ENCODE results near the gene RASSF3.
"Not testable (repeated sequence)": the region's sequence is repeated elsewhere in the genome, so short reads cannot be mapped to it uniquely, and the experiment has no call there.

RASSF3 gene

GRCh38 chr12:64633011-64633939 is 23.0 kb downstream of the RASSF3 start:
- no peak for DNase-seq (ENCODE audit: low read depth in 2 of 2)

GRCh38 chr12:64633940-64634337 is 23.6 kb downstream of the RASSF3 start:
- no peak for DNase-seq (ENCODE audit: low read depth in 2 of 2)

- DNase-seq (ENCODE audit: low read depth in 2 of 2), result no peak
These were observed 24.3 kb downstream of the RASSF3 start for GRCh38 chr12:64634508-64635092.

DNA sequence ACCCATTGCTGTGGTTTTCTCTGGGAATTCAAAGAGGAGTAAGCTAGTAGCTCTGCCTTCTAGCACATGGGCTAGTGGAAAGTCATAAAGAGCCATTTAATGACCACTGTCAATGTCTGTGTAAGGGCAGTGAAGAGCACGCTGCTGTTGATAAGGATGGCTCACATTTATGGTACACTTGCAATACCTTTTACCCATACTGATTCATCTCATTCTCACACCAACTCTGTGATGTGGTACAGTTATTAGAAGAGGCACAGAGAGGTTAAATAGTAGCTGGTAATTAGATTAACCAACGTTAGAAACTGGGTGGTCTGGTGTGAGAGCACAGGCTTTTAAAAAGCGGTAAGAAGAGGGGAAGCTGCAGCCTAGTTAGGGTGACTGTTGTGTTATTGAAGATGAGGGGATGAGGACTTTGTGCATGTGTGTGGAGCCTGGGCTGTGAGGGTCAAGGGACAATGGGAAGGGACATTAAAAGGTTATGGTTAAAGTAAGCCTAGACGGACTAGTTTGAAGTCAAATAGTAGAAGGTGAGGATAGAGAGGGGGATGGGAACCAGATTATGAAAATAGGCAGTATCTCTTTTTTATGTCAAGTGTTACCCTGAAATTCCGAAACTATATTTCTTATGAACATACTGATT is 25.2 kb downstream of the RASSF3 start:
- DNase-seq (ENCODE audit: low read depth in 2 of 2), result no peak

- no peak for DNase-seq (ENCODE audit: low read depth in 2 of 2)
These were observed 26.6 kb downstream of the RASSF3 start for GRCh38 chr12:64636856-64637255.

DNA sequence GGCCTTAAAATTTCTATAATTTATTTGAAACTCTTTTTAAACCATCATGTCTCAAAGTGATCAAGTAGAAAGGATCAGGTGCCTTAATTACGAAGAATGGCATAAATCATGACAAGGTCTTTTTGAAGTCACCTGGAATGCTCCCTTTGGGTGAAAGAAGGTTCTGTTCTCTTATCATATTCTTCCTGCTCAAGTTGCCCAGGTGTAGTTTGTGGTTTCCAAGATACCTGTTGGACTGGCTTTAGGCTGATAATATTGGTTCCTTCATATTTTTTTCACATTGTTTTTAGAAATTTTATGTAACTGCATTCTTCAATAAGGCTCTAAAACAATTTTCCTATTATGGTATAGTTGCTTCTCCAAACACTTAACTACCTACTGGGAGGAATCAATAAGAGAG is 29.2 kb downstream of the RASSF3 start:
- no peak for DNase-seq (ENCODE audit: low read depth in 2 of 2)

- no peak for DNase-seq (ENCODE audit: low read depth in 2 of 2)
These were observed 36.0 kb downstream of the RASSF3 start for GRCh38 chr12:64646318-64646717.

DNA sequence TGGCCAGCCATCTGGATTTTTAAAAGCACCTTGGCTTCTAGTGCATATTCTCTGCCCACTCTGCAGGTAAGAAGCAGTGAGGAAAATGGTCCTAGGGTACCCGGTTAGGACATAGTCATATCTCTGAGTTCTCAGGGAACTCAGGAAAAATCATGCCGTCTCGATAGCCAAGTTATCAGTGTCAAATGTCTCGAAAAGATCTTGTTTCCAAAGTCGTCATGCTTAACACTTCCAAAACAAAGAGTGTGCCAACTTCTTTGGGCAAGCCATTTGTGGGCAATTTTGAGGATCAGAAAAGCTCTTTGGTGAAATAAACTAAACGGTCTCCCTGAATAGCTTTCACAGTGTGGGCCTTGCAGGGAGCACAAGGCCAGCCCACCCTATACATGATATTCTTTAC is 39.2 kb downstream of the RASSF3 start:
- DNase-seq (ENCODE audit: low read depth in 2 of 2), result no peak

DNA sequence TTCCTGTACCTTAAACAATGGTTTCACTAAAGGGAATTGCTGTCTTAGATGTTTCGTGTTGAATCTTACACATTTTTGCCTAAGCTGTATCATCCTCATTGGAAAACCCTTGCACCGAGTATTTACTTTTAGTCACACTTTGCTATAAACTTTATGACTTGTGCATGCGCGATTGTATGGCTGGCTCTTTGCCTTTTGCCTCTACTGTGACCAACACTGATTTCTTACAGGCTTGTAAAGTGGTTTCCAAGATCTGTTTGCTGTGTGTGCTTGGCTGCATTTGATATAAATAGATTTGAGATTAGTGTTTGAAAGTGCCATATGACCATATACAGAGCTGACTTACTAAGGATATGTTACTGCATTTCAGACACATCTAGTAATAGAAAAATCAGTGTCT is 40.5 kb downstream of the RASSF3 start:
- no peak for DNase-seq (ENCODE audit: low read depth in 2 of 2)

GRCh38 chr12:64652346-64652745 is 42.1 kb downstream of the RASSF3 start:
- DNase-seq (ENCODE audit: low read depth in 2 of 2), result no peak

DNA sequence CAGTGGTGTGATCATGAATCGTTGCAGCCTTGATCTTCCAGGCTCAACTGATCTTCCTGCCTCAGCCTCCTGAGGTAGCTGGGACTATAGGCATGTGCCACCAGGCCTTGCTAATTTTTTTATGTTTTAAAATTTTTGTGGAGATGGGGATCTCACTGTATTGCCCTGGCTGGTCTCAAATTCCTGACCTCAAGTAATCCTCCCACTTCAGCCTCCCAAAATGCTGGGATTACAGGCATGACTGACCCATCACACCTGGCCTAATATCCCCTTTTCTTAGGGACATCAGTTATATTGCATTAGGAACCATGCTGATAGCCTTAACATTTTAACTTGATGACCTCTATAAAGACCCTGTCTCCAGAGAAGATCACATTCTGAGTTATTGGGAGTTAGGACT is 42.8 kb downstream of the RASSF3 start:
- DNase-seq (ENCODE audit: low read depth in 2 of 2), result no peak

DNA sequence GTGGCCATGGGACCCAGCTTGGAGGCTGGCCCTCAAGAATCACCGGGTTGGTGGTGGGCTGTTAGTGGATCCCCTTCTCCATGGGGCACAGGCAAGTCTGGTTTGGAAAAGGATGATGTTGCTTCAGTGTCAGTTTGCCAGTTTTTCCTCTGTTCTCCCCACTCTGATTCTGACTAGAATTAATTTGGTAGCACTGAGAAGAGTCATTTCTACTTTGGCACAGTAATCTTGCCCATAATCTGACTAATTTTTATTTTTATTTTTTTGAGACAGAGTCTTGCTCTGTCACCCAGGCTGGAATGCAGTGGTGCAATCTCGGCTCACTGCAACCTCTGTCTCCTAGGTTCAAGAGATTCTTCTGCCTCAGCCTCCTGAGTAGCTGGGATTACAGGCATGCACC is 43.6 kb downstream of the RASSF3 start:
- not testable (repeated sequence) for DNase-seq (ENCODE audit: low read depth in 2 of 2)

DNA sequence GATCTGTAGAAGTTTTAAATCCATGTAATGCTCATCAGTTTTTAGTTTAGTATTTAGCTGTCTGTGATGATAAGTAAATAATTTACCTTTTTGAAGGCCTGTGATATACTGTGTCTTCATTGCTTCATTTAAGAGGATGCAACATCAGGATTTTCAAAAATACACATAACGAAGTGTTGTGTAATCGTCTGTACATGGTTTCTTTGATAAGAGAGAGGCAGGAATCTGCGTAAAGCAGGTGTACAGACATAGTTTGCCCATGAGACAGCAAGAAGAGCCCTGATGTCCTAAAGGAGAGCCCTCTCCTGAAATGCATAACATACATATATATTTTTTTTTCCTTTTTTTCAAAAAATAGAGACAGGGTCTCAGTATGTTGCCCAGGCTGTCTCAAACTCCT is 44.8 kb downstream of the RASSF3 start:
- no peak for DNase-seq (ENCODE audit: low read depth in 2 of 2)

DNA sequence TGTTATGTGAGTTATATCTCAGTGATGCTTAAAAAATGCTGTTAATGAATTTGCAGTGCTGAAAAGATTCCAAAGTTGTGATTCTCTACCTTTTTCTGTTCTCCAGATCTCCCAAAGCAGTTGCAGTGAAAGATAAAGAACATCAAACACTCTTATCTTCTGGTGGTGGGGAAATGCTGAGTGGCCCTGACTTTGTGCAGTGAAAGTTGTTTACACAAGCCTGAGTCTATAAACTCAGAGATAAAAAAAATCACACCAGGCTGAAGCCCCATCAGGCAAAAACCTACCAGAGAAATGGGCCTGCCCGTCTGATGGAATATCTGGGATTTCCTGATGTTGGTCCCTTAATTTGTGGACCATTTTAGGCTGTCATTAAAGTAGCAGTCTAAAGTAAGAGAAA is 46.1 kb downstream of the RASSF3 start:
- no peak for DNase-seq (ENCODE audit: low read depth in 2 of 2)

DNA sequence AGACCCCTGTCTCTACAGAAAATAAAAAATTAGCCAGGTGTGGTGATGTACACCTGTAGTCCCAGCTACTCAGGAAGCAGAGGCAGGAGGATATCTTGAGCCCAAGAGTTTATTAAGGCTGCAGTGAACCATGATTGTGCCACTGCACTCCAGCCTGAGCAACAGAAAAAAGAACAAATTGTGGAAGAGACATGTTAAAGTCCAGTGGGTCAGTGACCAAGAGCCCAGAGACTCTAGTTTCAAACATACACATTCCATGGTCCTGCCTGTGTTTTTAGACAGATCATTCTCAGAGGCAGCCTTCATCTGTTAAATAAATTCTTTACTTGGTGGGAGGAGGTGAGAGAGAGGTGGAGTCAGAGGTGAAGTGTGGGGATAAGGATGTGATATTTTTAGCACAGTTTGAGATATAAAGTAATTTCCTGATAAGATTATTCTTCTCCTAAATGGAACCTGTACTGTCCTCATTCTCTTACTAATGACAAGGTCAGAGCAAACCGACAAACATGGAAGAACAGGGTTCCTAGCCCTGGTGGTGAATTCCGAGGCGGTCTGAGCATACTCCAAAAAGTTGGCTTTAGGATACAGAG is 48.7 kb downstream of the RASSF3 start:
- DNase-seq (ENCODE audit: low read depth in 2 of 2), result no peak

- DNase-seq (ENCODE audit: low read depth in 2 of 2), result no peak
These were observed 50.1 kb downstream of the RASSF3 start for GRCh38 chr12:64660237-64661018.

- no peak for DNase-seq (ENCODE audit: low read depth in 2 of 2)
These were observed 52.7 kb downstream of the RASSF3 start for GRCh38 chr12:64663015-64663414.

DNA sequence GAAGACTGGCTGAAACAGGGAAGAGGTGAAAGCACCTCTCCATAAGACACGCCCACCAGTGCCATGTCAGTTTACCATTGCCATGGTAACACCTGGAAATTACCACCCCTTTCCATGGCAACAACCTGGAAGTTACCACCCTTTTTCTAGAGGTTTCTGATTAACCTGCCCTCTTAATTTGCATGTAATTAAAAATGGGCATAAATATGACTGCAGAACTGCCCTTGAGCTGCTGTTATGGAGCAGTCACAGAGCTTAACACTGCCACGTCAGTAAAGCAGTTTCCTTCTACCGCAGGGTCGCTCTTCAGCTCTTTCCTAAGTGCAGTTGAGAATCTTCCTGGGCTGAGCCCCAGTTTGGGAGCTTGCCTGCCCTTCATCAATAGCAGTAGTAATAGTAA is 55.2 kb downstream of the RASSF3 start:
- DNase-seq (ENCODE audit: low read depth in 2 of 2), result no peak

- no peak for DNase-seq (ENCODE audit: low read depth in 2 of 2)
These were observed 56.0 kb downstream of the RASSF3 start for GRCh38 chr12:64666054-64666914.

GRCh38 chr12:64667793-64668192 is 57.5 kb downstream of the RASSF3 start:
- DNase-seq (ENCODE audit: low read depth in 2 of 2), result no peak
